Measurements from ENCODE around the gene GSG1. TPM values are rescaled to one million over a fixed set of nuclear protein-coding genes. Genes with fewer than 3 reads are reported as not detected.

The GSG1 gene
- polyA plus RNA-seq, 3 donors = not detected

GRCh38 chr12:13093848-13094220 lies 9.6 kb downstream of the GSG1 start:
- DNase-seq = no peak
- intact Hi-C loops (cut with micrococcal nuclease) = loop anchor here in 1 of 2 donors (10.0 kb wide), 1 partner anchor 179 kb away; no protein-coding TSS in a partner anchor
- peaks cover 29% of the 10 kb centered on the region in 2 donors for H3K4me1 ChIP-seq (ENCODE audit: control insufficient read depth in 1 of 2, insufficient read depth in 2 of 2, low read length in 2 of 2)
- 20% methylated on average over 1 of the region's 2 CpGs for WGBS (ENCODE audit: insufficient coverage)
- peak overlapping the region in 1 of 2 donors; percentile 52 for H3K27ac ChIP-seq (ENCODE audit: low read depth in 1 of 2, low read length in 2 of 2)
- H3K36me3 Mint-ChIP-seq = no peaks in the 10 kb centered on the region
- no peak overlapping the region for H3K9ac ChIP-seq (ENCODE audit: insufficient read depth, low read length, poor library complexity, severe bottlenecking)
- TF ChIP-seq, protein P1, sequence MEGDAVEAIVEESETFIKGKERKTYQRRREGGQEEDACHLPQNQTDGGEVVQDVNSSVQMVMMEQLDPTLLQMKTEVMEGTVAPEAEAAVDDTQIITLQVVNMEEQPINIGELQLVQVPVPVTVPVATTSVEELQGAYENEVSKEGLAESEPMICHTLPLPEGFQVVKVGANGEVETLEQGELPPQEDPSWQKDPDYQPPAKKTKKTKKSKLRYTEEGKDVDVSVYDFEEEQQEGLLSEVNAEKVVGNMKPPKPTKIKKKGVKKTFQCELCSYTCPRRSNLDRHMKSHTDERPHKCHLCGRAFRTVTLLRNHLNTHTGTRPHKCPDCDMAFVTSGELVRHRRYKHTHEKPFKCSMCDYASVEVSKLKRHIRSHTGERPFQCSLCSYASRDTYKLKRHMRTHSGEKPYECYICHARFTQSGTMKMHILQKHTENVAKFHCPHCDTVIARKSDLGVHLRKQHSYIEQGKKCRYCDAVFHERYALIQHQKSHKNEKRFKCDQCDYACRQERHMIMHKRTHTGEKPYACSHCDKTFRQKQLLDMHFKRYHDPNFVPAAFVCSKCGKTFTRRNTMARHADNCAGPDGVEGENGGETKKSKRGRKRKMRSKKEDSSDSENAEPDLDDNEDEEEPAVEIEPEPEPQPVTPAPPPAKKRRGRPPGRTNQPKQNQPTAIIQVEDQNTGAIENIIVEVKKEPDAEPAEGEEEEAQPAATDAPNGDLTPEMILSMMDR (IDR thresholded peaks at IDR 0.05) = no peak
- H3K4me3 Mint-ChIP-seq = no peak overlapping the region
- H2AFZ ChIP-seq (ENCODE audit: insufficient read depth, low read depth, low read length, poor library complexity, severe bottlenecking) = no peak overlapping the region
- H3K4me2 ChIP-seq (replicated peaks; ENCODE audit: extremely low read depth, low read length, poor library complexity, severe bottlenecking) = no peak overlapping the region
- H3K27ac Mint-ChIP-seq = peak overlapping the region; percentile 31 to 92 (median 53)
- no peaks in the 10 kb centered on the region for H3K36me3 ChIP-seq (replicated peaks in 1 of 2; ENCODE audit: control insufficient read depth in 1 of 2, insufficient read depth in 2 of 2, low read length in 2 of 2)
- peaks cover 0 to 6% (median 0%) of the 10 kb centered on the region in 3 donors for H3K27me3 Mint-ChIP-seq (ENCODE audit: low read depth in 3 of 3)
- H3K4me3 ChIP-seq (replicated peaks in 1 of 3; ENCODE audit: low read depth in 2 of 3, low read length in 3 of 3) = no peak overlapping the region
- H3K9me3 Mint-ChIP-seq = no peaks in the 10 kb centered on the region
- H4K20me1 ChIP-seq (ENCODE audit: insufficient read depth, low read length) = no peaks in the 10 kb centered on the region
- peaks cover 42% of the 10 kb centered on the region for H3K4me1 Mint-ChIP-seq
- no peaks in the 10 kb centered on the region for H3K9me3 ChIP-seq (replicated peaks in 1 of 2; ENCODE audit: control insufficient read depth in 1 of 2, insufficient read depth in 1 of 2, low read length in 2 of 2)
- H3K79me2 ChIP-seq (ENCODE audit: insufficient read depth, low read length) = no peaks in the 10 kb centered on the region
- H3K27me3 ChIP-seq (ENCODE audit: control insufficient read depth in 2 of 2, insufficient read depth in 2 of 2, low read length in 2 of 2) = no peaks in the 10 kb centered on the region

DNA sequence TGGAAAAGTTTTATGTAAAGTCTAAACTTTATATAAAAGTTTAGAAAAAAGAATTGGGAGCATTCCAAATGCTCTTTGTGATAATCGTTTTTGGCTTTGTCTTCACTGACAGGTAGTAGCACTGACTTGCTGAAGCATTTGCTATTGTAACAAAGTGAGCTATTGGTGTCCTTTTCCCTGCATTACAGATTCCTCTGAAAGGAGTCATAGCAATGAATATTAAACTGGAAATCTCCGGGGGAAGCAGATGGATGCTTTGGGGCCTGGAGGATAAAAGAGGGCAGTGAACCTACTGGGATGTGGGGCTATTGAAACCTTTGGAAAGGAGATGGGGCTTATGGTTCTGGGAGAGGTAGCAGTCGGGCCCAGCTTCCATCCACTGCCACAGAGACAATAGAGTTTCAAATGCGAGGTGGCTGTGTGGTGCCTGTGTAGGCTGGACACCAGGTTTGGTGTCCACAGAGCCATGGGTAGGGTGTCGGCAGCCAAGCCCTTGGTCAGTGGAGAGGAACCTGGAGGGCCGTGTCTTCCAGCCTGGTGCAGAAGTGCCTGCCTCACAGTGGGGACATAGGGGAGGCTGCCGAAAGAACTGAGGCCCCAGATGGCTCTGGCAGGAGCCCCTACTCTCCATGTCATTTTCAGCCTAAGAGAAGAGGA lies 10.1 kb downstream of the GSG1 start:
- Histone ChIP-seq H3K4me3 (replicated peaks in 1 of 3; ENCODE audit: low read depth in 2 of 3, low read length in 3 of 3) (no peak overlapping the region), H3K27ac (ENCODE audit: low read depth in 1 of 2, low read length in 2 of 2) (peak overlapping the region in 1 of 2 donors; percentile 52), H3K27me3 (ENCODE audit: control insufficient read depth in 2 of 2, insufficient read depth in 2 of 2, low read length in 2 of 2) (no peaks in the 10 kb centered on the region), H3K9ac (ENCODE audit: insufficient read depth, low read length, poor library complexity, severe bottlenecking) (no peak overlapping the region), H3K9me3 (replicated peaks in 1 of 2; ENCODE audit: control insufficient read depth in 1 of 2, insufficient read depth in 1 of 2, low read length in 2 of 2) (no peaks in the 10 kb centered on the region), H4K20me1 (ENCODE audit: insufficient read depth, low read length) (no peaks in the 10 kb centered on the region), H3K36me3 (replicated peaks in 1 of 2; ENCODE audit: control insufficient read depth in 1 of 2, insufficient read depth in 2 of 2, low read length in 2 of 2) (no peaks in the 10 kb centered on the region), H3K79me2 (ENCODE audit: insufficient read depth, low read length) (no peaks in the 10 kb centered on the region), H2AFZ (ENCODE audit: insufficient read depth, low read depth, low read length, poor library complexity, severe bottlenecking) (no peak overlapping the region), H3K4me1 (ENCODE audit: control insufficient read depth in 1 of 2, insufficient read depth in 2 of 2, low read length in 2 of 2) (peaks cover 24% of the 10 kb centered on the region in 2 donors), H3K4me2 (replicated peaks; ENCODE audit: extremely low read depth, low read length, poor library complexity, severe bottlenecking) (no peak overlapping the region)
- intact Hi-C loops (cut with micrococcal nuclease) = loop anchor here in 1 of 2 donors (10.0 kb wide), 1 partner anchor 179 kb away; no protein-coding TSS in a partner anchor
- WGBS (ENCODE audit: insufficient coverage) = 97% methylated on average over 5 of the region's 7 CpGs
- TF ChIP-seq, protein P1 (IDR thresholded peaks at IDR 0.05) = no peak
- no peak for DNase-seq
- Mint-ChIP-seq H3K27ac (peak overlapping the region in 6 of 7 donors; percentile 31 to 71 (median 49)), H3K4me1 (peaks cover 37% of the 10 kb centered on the region), H3K27me3 (ENCODE audit: low read depth in 3 of 3) (peaks cover 0 to 3% (median 0%) of the 10 kb centered on the region in 3 donors), H3K36me3 (no peaks in the 10 kb centered on the region), H3K9me3 (no peaks in the 10 kb centered on the region), H3K4me3 (no peak overlapping the region)

Data from CD14-positive monocyte (primary cell).